Inferior parietal cortex (tissue), 1 donor: ENCODE results near the gene PNMT.

Experiments
- DNase-seq: peaks from one replicate; pipeline ENCODE4 v3.0.0-alpha.2; 2016; ENCODE audit errors: extremely low spot score

PNMT gene

DNA sequence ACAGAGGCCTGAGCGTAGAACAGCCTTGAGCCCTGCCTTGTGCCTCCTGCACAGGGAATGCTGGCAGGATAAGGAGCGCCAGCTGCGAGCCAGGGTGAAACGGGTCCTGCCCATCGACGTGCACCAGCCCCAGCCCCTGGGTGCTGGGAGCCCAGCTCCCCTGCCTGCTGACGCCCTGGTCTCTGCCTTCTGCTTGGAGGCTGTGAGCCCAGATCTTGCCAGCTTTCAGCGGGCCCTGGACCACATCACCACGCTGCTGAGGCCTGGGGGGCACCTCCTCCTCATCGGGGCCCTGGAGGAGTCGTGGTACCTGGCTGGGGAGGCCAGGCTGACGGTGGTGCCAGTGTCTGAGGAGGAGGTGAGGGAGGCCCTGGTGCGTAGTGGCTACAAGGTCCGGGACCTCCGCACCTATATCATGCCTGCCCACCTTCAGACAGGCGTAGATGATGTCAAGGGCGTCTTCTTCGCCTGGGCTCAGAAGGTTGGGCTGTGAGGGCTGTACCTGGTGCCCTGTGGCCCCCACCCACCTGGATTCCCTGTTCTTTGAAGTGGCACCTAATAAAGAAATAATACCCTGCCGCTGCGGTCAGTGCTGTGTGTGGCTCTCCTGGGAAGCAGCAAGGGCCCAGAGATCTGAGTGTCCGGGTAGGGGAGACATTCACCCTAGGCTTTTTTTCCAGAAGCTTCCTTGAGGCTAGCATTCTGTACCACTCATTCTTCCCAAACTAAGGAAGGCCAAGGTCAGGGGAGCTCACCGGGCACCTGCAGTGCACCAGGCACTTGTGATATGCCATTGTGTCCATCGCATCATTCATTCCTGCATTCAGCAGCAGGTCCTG, 1.9 kb downstream of the PNMT start:
- DNase-seq: no peak

DNA sequence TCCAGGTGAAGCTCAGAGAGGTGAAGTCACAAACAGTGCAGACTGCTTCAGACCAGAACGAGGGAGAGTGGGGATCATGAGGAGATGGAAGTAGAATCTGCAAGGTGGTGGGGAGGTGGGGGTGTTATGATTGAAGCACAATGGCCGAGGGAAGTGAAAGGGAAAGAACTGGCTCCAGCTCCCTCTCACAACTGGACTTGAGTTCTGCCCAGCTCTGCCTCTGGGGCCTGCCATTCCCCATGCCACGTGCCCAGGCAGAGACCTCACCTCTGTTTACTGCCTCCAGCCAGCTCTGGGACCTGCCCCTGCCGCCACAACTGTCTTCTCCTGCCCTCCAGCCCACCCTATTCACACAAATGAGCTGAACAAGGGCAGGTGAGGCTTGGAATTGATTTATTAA, 2.5 kb downstream of the PNMT start:
- no peak for DNase-seq

GRCh38 chr17:39671651-39672521, 3.6 kb downstream of the PNMT start:
- DNase-seq: no peak

DNA sequence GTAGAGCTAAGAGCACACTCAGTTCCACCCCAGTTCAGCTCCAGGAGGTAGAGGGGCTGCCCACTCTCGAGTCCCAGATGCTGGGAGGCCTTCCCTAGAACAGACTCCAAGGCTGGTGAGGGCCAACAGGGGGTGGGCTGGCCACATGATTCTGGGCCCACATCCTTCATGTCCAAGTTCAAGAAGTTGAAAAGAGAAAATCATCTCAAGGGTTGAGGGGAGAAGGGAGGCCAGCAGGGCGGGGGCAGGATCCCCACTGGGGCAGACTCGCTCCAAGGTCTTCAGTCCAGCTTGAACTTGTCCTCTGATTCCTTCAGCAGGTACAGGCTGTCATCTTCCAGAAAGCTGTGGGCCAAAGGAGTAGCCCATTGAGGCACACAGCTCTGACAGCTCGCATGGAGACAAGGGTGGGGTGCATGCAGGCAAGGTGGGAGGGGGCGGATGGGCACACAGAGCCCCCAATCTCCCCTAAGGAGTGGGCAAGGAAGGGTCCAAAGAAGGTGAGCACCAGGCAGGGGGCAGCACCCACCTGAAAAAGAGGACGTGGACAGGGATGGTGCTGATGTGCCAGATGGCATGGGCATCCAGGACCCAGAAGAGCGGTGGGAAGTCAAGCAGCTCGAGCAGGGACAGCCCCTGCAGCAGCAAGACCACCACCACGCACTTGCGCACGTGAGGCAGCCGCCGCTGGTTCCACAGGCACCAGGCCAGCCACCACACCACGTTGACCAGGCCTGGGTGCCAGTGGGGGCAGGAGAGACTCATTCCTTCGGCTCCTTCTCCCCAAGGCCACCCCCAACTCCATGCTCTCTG, 4.5 kb downstream of the PNMT start:
- no peak for DNase-seq

DNA sequence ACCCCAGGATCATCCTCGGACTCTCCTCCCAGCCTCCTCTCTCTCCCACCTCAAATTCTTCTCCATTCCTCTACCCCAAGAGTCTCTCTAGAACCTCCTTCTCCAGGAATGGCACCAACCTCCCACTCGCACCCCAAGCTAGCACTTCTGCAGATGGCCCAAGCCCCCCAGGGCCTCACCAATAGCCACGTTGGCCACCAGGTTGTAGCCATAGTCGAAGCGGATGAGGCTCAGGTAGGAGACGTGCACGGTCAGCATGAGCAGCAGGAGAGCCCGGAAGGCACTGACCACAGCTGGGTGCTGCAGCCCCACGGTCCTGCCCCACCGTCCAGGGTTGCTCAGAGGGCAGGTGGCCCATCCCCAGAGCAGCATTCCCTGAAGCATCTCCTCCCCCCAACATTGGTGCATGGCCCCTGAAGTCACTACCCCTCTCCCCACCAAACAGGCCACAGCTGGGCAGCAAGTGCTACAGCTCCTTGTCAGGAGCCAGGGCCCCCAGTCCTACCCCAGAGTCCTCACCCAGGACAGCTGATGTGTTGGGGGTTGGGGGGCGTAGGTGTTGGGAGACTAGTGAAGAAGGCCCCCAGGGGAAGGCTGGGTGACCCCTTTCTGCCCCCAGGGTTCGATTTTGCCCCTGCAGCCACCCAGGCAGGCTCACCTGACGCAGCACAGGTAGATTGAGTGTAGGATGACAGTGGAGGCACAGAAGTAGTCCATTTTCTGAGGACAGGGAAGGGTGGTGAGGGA, 5.3 kb downstream of the PNMT start:
- DNase-seq: no peak

DNA sequence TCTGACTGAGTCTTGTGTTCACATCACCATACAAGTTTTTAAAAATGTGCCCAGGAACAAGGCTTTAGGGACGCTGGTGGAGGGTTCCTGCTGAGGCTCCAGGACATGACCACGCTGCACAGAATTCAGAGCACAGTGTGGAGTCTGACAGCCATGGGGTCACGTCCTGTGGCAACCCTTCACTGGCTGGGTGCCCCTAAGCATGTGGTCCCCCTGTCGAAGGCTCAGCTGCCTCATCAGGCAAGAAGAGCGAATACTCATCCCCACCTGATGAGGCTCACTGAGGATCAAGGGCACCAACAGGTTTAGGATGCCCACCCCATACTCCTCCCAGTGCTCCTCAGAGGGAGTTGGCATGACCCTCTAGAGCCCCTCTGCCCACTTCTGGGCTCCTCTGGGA, 5.9 kb downstream of the PNMT start:
- no peak for DNase-seq

DNA sequence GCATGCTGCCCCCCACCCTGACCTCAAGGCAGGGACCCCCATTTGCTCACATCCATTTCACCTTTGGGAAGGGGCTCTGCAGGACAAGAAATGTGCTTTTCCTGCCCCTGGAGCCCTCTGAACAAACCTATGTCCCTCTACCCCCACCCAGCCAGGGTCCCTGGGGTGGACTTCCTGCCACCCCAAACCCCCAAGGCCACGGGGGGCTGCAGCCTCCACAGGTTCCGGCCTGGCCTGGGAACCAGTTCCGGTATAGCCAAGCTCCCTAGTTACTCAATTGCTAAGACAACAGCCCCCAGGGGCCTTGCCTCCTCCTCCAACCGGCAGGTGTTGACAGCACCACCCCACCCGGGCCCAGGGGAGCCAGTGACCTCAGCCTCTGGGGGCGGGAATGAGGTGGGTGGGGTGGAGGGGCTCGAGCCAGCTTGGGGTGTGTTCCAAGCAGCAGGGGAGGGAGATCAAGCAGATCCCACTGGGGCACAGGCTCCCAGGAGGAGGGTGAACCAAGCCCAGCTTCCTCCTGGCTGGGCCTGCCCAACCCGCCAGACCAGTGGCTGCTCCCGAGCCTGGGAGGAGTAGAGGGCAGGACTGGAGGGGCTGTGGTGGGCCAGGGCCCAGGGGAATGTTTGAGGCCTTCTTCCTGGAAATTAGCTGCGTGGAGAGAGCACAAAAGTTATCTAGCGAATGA, 6.6 kb downstream of the PNMT start:
- DNase-seq: no peak

- no peak for DNase-seq
Observed at GRCh38 chr17:39675390-39676082, 7.3 kb downstream of the PNMT start.

GRCh38 chr17:39676198-39676819, 8.1 kb downstream of the PNMT start:
- DNase-seq: peak; percentile 60

GRCh38 chr17:39677072-39677471, 8.8 kb downstream of the PNMT start:
- DNase-seq: no peak

DNA sequence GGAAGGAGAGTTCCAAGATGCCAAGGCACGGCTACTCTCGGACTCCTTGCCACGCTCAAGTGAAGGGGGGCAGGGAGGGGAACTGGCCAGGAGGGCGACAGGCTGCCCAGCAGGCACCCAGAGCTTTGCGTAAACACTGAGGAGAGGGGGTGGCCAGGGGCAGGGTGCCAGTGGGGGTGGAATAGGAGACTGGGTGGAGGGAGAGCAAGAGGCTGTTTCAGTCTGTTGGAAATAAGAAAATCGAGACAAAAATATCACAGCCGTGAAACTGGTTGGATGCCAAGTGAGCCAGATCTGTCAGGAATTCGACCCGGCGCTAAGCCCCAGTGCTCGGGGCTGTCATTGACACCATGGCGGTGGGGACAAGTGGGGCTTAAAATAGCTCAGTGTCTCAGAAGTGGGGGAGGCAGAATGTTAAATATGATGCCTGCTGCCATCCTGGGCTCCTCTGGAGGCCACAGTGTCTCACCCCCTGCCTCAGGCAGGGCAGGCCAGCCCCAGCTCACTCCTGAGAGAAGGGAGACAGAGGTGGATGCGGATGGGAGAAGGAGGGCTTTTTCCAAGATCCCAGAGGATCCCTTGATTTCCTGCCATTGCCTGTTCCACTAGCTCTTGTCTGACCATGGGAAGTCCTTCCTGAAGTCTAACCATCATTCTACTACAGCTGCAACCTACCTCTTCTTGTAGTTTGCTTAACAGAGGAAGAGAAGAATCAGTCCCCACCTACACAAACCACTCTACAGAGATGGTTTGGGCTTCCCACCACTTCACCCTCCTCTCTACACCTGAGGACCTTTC, 9.5 kb downstream of the PNMT start:
- DNase-seq: no peak

DNA sequence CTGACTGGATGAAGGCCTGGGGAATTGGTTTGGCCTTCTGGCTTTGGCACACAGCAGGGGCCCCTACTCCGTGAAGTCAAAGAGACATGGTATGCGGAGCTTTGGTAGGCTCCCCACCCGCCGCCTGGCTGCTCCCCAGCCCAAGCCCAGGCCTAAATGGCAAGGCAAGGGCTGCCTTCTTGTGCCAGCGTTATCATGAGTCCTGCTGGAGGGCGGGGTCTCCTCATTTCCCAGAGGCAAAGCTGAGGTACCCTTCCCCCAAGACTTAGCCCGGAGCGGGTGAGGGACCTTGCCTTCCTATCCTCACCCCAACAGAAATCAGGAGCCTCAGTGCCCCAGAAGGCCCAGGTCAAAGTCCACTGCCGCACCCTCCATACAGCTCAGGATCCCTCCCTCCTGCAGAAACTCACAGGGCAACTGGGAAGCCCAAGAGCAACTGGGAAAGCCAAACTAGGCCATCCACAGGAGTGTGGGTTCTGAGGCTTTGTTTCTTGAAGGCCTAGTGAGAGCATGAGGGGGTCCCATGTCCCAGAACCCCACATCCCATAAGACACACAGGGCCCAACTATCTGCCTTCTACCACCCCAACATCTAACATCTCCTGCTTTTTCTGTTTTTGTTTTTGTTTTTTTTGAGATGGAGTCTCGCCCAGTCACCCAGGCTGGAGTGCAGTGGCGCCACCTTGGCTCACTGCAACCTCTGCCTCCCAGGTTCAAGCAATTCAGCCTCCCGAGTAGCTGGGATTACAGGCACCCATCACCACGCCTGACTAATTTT, 10.3 kb downstream of the PNMT start:
- DNase-seq: no peak

DNA sequence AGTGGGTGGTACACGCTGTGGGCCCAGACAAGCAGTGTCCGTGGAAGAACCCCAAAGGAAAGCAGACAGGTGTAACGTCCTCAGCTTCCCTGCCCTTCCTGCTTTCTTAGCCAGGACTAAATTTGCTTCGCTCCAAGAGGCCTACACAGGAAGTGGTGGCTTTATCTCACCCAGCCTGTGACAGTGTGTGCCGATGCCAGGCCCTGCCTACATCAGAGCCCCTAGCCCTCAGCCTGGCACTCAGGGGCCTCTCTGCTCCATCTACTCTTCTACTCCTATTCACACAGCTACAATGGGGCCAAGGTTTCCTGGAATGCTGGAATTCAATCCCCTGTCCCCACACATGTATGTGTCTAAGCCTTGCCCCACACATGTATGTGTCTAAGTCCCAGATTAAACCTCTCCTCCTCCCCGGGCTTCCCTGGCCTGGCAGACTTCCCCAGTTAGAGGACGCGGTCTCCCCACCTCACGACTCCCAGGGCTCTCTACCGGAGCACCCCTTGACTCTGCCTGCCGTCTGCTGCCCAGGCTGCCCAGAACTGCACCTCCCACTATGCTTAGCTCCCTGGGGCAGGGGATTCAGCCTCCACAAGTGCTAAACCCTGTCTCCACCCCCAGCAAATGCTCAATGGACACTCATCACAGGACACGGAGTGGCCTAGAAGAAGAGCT, 11.4 kb downstream of the PNMT start:
- DNase-seq: no peak

- no peak for DNase-seq
Observed at GRCh38 chr17:39683295-39683939, 15.2 kb downstream of the PNMT start.

- no peak for DNase-seq
Observed at GRCh38 chr17:39684369-39685192, 16.3 kb downstream of the PNMT start.

DNA sequence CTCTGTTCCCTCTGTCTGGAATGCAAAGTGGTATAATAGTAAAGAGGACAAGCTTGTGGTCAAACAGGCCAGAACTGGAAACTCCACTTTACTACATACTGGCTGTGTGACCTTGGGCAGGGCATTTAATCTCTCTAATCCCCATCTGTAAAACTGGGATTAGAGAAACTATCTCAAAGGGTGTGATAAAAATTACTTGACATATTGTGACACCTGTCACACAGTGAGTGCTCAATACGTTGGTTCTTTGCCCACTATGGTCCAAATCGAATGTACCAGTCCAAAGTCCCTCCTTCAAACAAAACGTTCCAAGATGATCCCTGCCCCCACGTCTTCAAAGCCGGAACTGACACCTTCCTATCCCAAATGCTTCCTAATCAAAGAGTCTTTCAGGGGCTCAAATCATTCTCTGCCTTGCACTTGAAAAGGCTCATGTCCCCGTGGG, 18.9 kb downstream of the PNMT start:
- no peak for DNase-seq
